ENCODE results near the gene SCEL.

SCEL gene

DNA sequence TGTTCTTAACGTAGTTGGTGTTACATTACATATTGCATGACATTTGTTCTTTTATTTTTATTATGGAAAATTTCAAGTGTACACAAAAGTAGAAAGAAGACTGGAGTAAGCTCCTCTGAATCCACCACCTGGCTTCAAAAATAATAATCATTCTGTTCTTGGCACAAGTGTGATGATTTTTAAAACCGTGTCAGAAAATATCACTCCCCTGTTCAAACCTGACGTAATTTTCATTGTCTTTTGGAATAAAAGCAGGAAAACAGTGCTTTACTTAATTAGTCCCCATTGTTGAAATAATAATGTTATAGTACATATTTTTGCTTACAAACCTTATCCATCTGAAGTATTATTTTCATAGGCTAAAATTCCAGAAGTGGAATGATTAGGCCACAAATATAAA lies 41.3 kb upstream of the SCEL start:
- no peaks in the 10 kb centered on the region for H3K9me2 ChIP-seq (replicated peaks; ENCODE audit: control insufficient read depth, low read length)
- no peaks in the 10 kb centered on the region for H3K36me3 ChIP-seq (ENCODE audit: control insufficient read depth, low read length)
- no peaks in the 10 kb centered on the region for H3K79me2 ChIP-seq (ENCODE audit: control insufficient read depth, low read length)
- no peak overlapping the region for H3K4me3 ChIP-seq (ENCODE audit: low read length)
- no peaks in the 10 kb centered on the region for H3K9me3 ChIP-seq (ENCODE audit: control insufficient read depth, insufficient read depth, low read length)
- no peaks in the 10 kb centered on the region for H3F3A ChIP-seq (ENCODE audit: control insufficient read depth, insufficient read depth)
- H3K4me2 ChIP-seq (ENCODE audit: low read length), result no peak overlapping the region
- H3K27me3 ChIP-seq (ENCODE audit: control insufficient read depth, low read length), result no peaks in the 10 kb centered on the region
- no peaks in the 10 kb centered on the region for H3K4me1 ChIP-seq (ENCODE audit: control insufficient read depth, low read length)
- TF ChIP-seq, protein P1, sequence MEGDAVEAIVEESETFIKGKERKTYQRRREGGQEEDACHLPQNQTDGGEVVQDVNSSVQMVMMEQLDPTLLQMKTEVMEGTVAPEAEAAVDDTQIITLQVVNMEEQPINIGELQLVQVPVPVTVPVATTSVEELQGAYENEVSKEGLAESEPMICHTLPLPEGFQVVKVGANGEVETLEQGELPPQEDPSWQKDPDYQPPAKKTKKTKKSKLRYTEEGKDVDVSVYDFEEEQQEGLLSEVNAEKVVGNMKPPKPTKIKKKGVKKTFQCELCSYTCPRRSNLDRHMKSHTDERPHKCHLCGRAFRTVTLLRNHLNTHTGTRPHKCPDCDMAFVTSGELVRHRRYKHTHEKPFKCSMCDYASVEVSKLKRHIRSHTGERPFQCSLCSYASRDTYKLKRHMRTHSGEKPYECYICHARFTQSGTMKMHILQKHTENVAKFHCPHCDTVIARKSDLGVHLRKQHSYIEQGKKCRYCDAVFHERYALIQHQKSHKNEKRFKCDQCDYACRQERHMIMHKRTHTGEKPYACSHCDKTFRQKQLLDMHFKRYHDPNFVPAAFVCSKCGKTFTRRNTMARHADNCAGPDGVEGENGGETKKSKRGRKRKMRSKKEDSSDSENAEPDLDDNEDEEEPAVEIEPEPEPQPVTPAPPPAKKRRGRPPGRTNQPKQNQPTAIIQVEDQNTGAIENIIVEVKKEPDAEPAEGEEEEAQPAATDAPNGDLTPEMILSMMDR (IDR thresholded peaks at IDR 0.05; ENCODE audit: low read depth, low read length, poor library complexity, severe bottlenecking), result no peak
- no peaks in the 10 kb centered on the region for H4K20me1 ChIP-seq (ENCODE audit: control insufficient read depth, insufficient read depth, low read depth, low read length)
- H3K27ac ChIP-seq (ENCODE audit: low read depth, low read length), result no peak overlapping the region

DNA sequence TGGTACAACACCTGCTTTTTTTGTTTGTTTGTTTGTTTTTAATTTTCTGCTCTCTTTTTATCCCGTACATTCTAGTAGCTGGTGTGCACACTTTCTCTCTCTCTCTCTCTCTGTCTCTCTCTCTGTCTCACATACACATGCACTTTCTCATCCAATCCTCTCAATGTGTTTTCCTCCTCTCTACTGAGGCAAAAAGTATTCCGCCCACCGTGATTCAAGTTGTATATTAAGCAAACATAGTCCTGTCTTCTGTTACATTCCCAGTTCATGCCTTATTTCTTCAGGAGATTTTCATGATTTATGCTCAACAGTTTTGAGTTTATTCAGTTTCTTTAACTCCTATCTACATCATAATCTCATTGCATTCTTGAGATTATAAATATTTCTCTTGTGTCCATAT lies 38.2 kb upstream of the SCEL start:
- no peaks in the 10 kb centered on the region for H3F3A ChIP-seq (ENCODE audit: control insufficient read depth, insufficient read depth)
- no peaks in the 10 kb centered on the region for H3K9me2 ChIP-seq (replicated peaks; ENCODE audit: control insufficient read depth, low read length)
- no peaks in the 10 kb centered on the region for H3K36me3 ChIP-seq (ENCODE audit: control insufficient read depth, low read length)
- H3K4me3 ChIP-seq (ENCODE audit: low read length), result no peak overlapping the region
- TF ChIP-seq EZH2phosphoT487 (IDR thresholded peaks at IDR 0.05; ENCODE audit: borderline replicate concordance, low read length), result no peak
- TF ChIP-seq, protein P1 (IDR thresholded peaks at IDR 0.05; ENCODE audit: low read depth, low read length, poor library complexity, severe bottlenecking), result no peak
- H3K9me3 ChIP-seq (ENCODE audit: control insufficient read depth, insufficient read depth, low read length), result no peaks in the 10 kb centered on the region
- H3K4me2 ChIP-seq (ENCODE audit: low read length), result no peak overlapping the region
- H4K20me1 ChIP-seq (ENCODE audit: control insufficient read depth, insufficient read depth, low read depth, low read length), result no peaks in the 10 kb centered on the region
- H3K27ac ChIP-seq (ENCODE audit: low read depth, low read length), result no peak overlapping the region
- no peaks in the 10 kb centered on the region for H3K27me3 ChIP-seq (ENCODE audit: control insufficient read depth, low read length)
- H3K79me2 ChIP-seq (ENCODE audit: control insufficient read depth, low read length), result no peaks in the 10 kb centered on the region
- H3K4me1 ChIP-seq (ENCODE audit: control insufficient read depth, low read length), result peaks cover 10% of the 10 kb centered on the region

DNA sequence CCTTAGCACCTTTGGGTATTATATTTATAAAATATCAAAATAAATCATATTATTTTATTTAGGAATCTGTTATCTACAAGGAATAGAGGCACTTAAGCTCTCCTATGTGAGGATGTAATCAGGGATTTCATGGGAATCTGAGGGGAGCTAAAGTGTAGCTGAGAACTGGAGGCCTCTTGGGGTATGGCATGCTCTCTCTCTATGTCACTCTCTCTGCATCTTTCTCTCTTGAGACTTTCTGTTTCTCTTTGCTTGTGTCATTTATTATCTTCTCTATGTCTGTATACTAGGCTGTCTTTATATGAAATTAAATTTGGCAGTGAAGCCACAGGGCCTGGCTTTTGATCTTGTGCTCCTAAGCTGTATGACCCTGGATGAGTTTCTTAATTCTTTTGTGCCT lies 37.7 kb upstream of the SCEL start:
- Histone ChIP-seq H3K36me3 (ENCODE audit: control insufficient read depth, low read length) (no peaks in the 10 kb centered on the region), H4K20me1 (ENCODE audit: control insufficient read depth, insufficient read depth, low read depth, low read length) (no peaks in the 10 kb centered on the region), H3F3A (ENCODE audit: control insufficient read depth, insufficient read depth) (no peaks in the 10 kb centered on the region), H3K79me2 (ENCODE audit: control insufficient read depth, low read length) (no peaks in the 10 kb centered on the region), H3K9me2 (replicated peaks; ENCODE audit: control insufficient read depth, low read length) (no peaks in the 10 kb centered on the region), H3K9me3 (ENCODE audit: control insufficient read depth, insufficient read depth, low read length) (no peaks in the 10 kb centered on the region), H3K4me1 (ENCODE audit: control insufficient read depth, low read length) (peaks cover 14% of the 10 kb centered on the region), H3K27me3 (ENCODE audit: control insufficient read depth, low read length) (no peaks in the 10 kb centered on the region), H3K4me2 (ENCODE audit: low read length) (no peak overlapping the region), H3K4me3 (ENCODE audit: low read length) (no peak overlapping the region), H3K27ac (ENCODE audit: low read depth, low read length) (no peak overlapping the region)
- TF ChIP-seq, protein P1 (IDR thresholded peaks at IDR 0.05; ENCODE audit: low read depth, low read length, poor library complexity, severe bottlenecking), result no peak
- TF ChIP-seq EZH2phosphoT487 (IDR thresholded peaks at IDR 0.05; ENCODE audit: borderline replicate concordance, low read length), result no peak

Measured in DOHH2 (cell line).